IMR-90 (cell line): ENCODE measurements around the gene MLF2. TPM values are rescaled to one million over a fixed set of nuclear protein-coding genes. Genes with fewer than 3 reads are reported as not detected.

Experiments
- ATAC-seq: fragments of 200-7000 bp; cut with Tn5 transposase; 2 replicates; pipeline ENCODE4 v1.9.1; 2020; ENCODE audit warnings: low read depth, mild to moderate bottlenecking, moderate library complexity
- BruUV-seq: library from RNA; stranded (reverse); fragments of 400-500 nt; replicated peaks from 2 replicates; lab custom pipeline; 2021; lab: Mats Ljungman, UMichigan
- CTCF ChIA-PET: fragments of 300-600 bp; formaldehyde crosslinking; extraction: SDS; loops from one replicate; lab custom pipeline; 2021; ENCODE audit warnings: antibody characterized with exemption; lab: Yijun Ruan, JAX
- POLR2A ChIA-PET: fragments of 300-600 bp; sonication (Branson Sonifier 250); formaldehyde crosslinking; loops from one replicate; lab custom pipeline; 2022; ENCODE audit warnings: antibody characterized with exemption; ENCODE audit not compliant: unreplicated experiment; lab: Charles Lee
- DNase-seq: peaks from one replicate; pipeline ENCODE4 v3.0.0; 2013
- H2AFZ ChIP-seq: replicated peaks from 2 replicates; pipeline ENCODE3; 2013; ENCODE audit warnings: low read length, mild to moderate bottlenecking; ENCODE audit not compliant: poor library complexity
- H2AK5ac ChIP-seq: 2 replicates; pipeline ENCODE4 v1.6.1; 2013; ENCODE audit warnings: low read depth, low read length, inconsistent platforms
- H2AK9ac ChIP-seq: replicated peaks from 2 replicates; pipeline ENCODE3; 2013; ENCODE audit warnings: mild to moderate bottlenecking, low read depth, low read length, moderate library complexity; ENCODE audit not compliant: poor library complexity
- H2BK120ac ChIP-seq: 2 replicates; pipeline ENCODE4 v1.6.1; 2013; ENCODE audit warnings: low read depth, low read length, inconsistent platforms
- H2BK15ac ChIP-seq: 3 replicates; pipeline ENCODE4 v1.6.1; 2013; ENCODE audit warnings: low read depth, low read length, inconsistent platforms
- H2BK20ac ChIP-seq: 2 replicates; pipeline ENCODE4 v1.6.1; 2013; ENCODE audit warnings: low read depth, mild to moderate bottlenecking, inconsistent platforms, low read length, moderate library complexity
- H2BK5ac ChIP-seq: 2 replicates; pipeline ENCODE4 v1.6.1; 2013; ENCODE audit warnings: mild to moderate bottlenecking, low read depth, low read length, inconsistent platforms; ENCODE audit not compliant: poor library complexity, severe bottlenecking
- H3K14ac ChIP-seq: replicated peaks from 2 replicates; pipeline ENCODE4 v1.6.1; 2013; ENCODE audit warnings: low read depth, low read length, inconsistent platforms
- H3K18ac ChIP-seq: 2 replicates; pipeline ENCODE4 v1.6.1; 2013; ENCODE audit warnings: low read depth, low read length, control low read depth
- H3K23ac ChIP-seq: 2 replicates; pipeline ENCODE4 v1.6.1; 2013; ENCODE audit warnings: low read depth, low read length, inconsistent platforms
- H3K27ac ChIP-seq: 2 replicates; pipeline ENCODE4 v1.5.1; 2013; ENCODE audit warnings: mild to moderate bottlenecking, control low read depth, low read length; ENCODE audit not compliant: insufficient read depth
- H3K27me3 ChIP-seq: 2 replicates; pipeline ENCODE4 v1.6.1; 2013; ENCODE audit warnings: low read length; ENCODE audit not compliant: control insufficient read depth, insufficient read depth
- H3K36me3 ChIP-seq: 2 replicates; pipeline ENCODE4 v1.6.1; 2013; ENCODE audit warnings: low read length, mixed read lengths; ENCODE audit not compliant: control insufficient read depth, insufficient read depth
- H3K4ac ChIP-seq: 2 replicates; pipeline ENCODE4 v1.6.1; 2013; ENCODE audit warnings: low read depth, low read length, inconsistent platforms
- H3K4me1 ChIP-seq: 2 replicates; pipeline ENCODE4 v1.6.1; 2013; ENCODE audit warnings: low read length, mixed read lengths; ENCODE audit not compliant: control insufficient read depth, insufficient read depth
- H3K4me2 ChIP-seq: 2 replicates; pipeline ENCODE4 v1.6.1; 2013; ENCODE audit warnings: low read depth, mild to moderate bottlenecking, control low read depth, low read length, moderate library complexity
- H3K4me3 ChIP-seq: 2 replicates; pipeline ENCODE4 v1.5.1; 2013; ENCODE audit warnings: low read depth, mild to moderate bottlenecking, control low read depth, low read length, moderate library complexity; ENCODE audit not compliant: insufficient read depth
- H3K56ac ChIP-seq: 2 replicates; pipeline ENCODE4 v1.6.1; 2013; ENCODE audit warnings: low read length, inconsistent platforms; ENCODE audit not compliant: insufficient read depth; ENCODE audit errors: extremely low read depth
- H3K79me1 ChIP-seq, 2 experiments: 2 replicates each; pipeline ENCODE4 v1.6.1; 2013; ENCODE audit warnings: low read length in 2 of 2, inconsistent platforms in 1 of 2, low read depth in 1 of 2
- H3K9ac ChIP-seq: 2 replicates; pipeline ENCODE4 v1.6.1; 2013; ENCODE audit warnings: low read depth, low read length, control low read depth
- H3K9me1 ChIP-seq: 2 replicates; pipeline ENCODE4 v1.6.1; 2013; ENCODE audit warnings: low read length, inconsistent platforms; ENCODE audit not compliant: insufficient read depth
- H3K9me3 ChIP-seq: 2 replicates; pipeline ENCODE4 v1.6.1; 2013; ENCODE audit warnings: low read length; ENCODE audit not compliant: control insufficient read depth, insufficient read depth
- H4K20me1 ChIP-seq: 2 replicates; pipeline ENCODE4 v1.6.1; 2013; ENCODE audit warnings: low read length, inconsistent platforms; ENCODE audit not compliant: insufficient read depth
- H4K5ac ChIP-seq: 2 replicates; pipeline ENCODE4 v1.6.1; 2013; ENCODE audit warnings: mild to moderate bottlenecking, low read depth, low read length, control low read depth
- H4K8ac ChIP-seq, 2 experiments: 2 replicates each; pipeline ENCODE4 v1.6.1; 2013; ENCODE audit warnings: low read depth in 2 of 2, low read length in 2 of 2, control low read depth in 1 of 2, inconsistent platforms in 1 of 2
- H4K91ac ChIP-seq: 2 replicates; pipeline ENCODE4 v1.6.1; 2013; ENCODE audit warnings: low read depth, low read length, inconsistent platforms; ENCODE audit not compliant: insufficient read depth
- CHD1 ChIP-seq: IDR thresholded peaks from 2 replicates; pipeline ENCODE4 v1.6.1; 2012; ENCODE audit warnings: low read depth, low read length, improper control_type of control experiment
- MAZ ChIP-seq: IDR thresholded peaks from 2 replicates; pipeline ENCODE4 v1.6.1; 2012; ENCODE audit warnings: low read depth, mild to moderate bottlenecking, low read length, improper control_type of control experiment, moderate library complexity, borderline replicate concordance
- RAD21 ChIP-seq: IDR thresholded peaks from 2 replicates; pipeline ENCODE4 v1.6.1; 2012; ENCODE audit warnings: low read length, improper control_type of control experiment
- SMC3 ChIP-seq: fragments of 150-350 bp; IDR thresholded peaks from 2 replicates; pipeline ENCODE4 v1.6.1; 2016; ENCODE audit warnings: low read depth, mild to moderate bottlenecking, antibody characterized with exemption, low read length, moderate library complexity
- WGBS, 2 experiments: methylation state at CpG; one replicate each; pipeline versions ENCODE4 v1.1.5 to v1.1.7; 2013; ENCODE audit warnings: missing lambda C conversion rate in 2 of 2; ENCODE audit not compliant: insufficient read length in 1 of 2; ENCODE audit errors: extremely low coverage in 2 of 2; 5-methylcytosine and 5-hydroxymethylcytosine counted together
- dilution Hi-C: fragments of 300-500 bp; cut with HindIII; formaldehyde crosslinking; loops from one replicate; pipeline ENCODE4 v1.14.3; 2018; ENCODE audit warnings: low sequenced_read_pairs; ENCODE audit not compliant: unreplicated experiment
- in situ Hi-C: fragments of 300-500 bp; cut with MboI; formaldehyde crosslinking; loops from 3 replicates; pipeline ENCODE4 v1.14.3; 2019; ENCODE audit warnings: low sequenced_read_pairs, inconsistent platforms, mixed read lengths
- intact Hi-C: fragments of 100-400 bp; cut with micrococcal nuclease; formaldehyde crosslinking; loops from 2 replicates; pipeline ENCODE4 v1.10.0; 2022
- polyA plus RNA-seq, 3 experiments: library from polyadenylated mRNA; depleted of rRNA; stranded (reverse); fragments of >200 nt; gene quantifications; 2 replicates each; pipeline ENCODE4 v1.2.3, GENCODE V29; 2012; ENCODE audit warnings: low replicate concordance in 1 of 3
- total RNA-seq: library from RNA; depleted of rRNA; stranded (reverse); fragments of >200 nt; gene quantifications from 2 replicates; pipeline ENCODE4 v1.2.3, GENCODE V29; 2012
- TF ChIP-seq, protein P1 (sequence below): conservative IDR thresholded peaks from 2 replicates; pipeline ENCODE4 v1.5.1; 2012; ENCODE audit warnings: mild to moderate bottlenecking, low read depth, low read length, improper control_type of control experiment

Gene MLF2
- total and polyA plus RNA-seq, 2 of the 4 experiments (the other 2 are of a cell fraction), result 236 to 403 TPM

DNA sequence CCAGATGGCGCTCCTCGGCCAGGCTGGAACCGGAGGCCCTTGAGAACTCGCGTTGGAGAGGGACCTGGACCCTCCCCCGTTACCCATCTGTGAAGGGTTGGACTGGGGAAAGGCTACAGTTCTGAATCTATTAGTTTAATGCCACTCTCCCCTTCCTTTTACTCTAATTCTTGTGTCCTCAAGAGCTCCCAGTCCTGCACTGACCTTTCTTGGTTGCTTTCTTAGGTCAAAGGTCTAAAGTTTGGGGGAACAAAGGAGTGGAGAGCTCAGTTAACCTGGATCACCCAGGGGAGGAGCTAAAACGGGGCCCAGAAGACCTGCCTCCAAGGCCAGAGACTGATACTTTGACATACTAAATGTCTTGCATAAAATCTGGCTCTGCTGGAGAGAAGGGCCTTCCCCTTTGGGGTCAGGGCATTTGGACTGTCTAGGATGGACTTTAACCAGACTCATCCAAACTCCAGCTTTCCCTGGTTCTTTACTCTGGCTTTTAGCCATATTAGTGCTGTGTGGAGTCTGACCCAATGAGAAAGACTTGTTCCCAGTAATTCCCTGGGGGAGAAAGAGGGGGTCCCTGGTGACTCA lies 923 bp upstream of the MLF2 start:
- ChIA-PET CTCF (interaction anchor here (0.7 to 3.9 kb wide), 8 partner anchors 9 to 99 kb away, joined by 3 to 27 read pairs (median 8); partner anchors contain the start of genes CD4 and PTMS), POLR2A (interaction anchor here (1.0 to 3.2 kb wide), 3 partner anchors 13 to 68 kb away, joined by 3 to 21 read pairs (median 3); partner anchors contain the start of genes GPR162 and PTMS)
- Histone ChIP-seq H3K27me3 (no peaks in the 10 kb centered on the region), H3K18ac (no peak overlapping the region), H2AK9ac (no peak overlapping the region), H4K91ac (no peak overlapping the region), H3K56ac (no peak overlapping the region), H3K36me3 (peaks cover 25% of the 10 kb centered on the region), H3K9me1 (peaks cover 6% of the 10 kb centered on the region), H3K79me1 (peaks cover 17 to 32% of the 10 kb centered on the region in 2 experiments), H2AK5ac (no peak overlapping the region), H2BK20ac (no peak overlapping the region), H2BK120ac (no peak overlapping the region), H3K4me3 (no peak overlapping the region), H2BK5ac (no peak overlapping the region), H3K4me2 (peak overlapping the region; percentile 19; the same call in 1 of the 2 replicates), H3K9ac (peak overlapping the region; percentile 5; the same call in 1 of the 2 replicates), H2AFZ (peak overlapping the region; percentile 91), H3K23ac (no peak overlapping the region), H3K14ac (no peak overlapping the region), H4K5ac (no peak overlapping the region; the same call in 1 of the 2 replicates), H4K20me1 (peaks cover 13% of the 10 kb centered on the region), H3K9me3 (no peaks in the 10 kb centered on the region), H4K8ac (peak overlapping the region; percentile 27 to 51; a peak in 3 of 4 replicates), H3K4me1 (peaks cover 7% of the 10 kb centered on the region), H3K27ac (peak overlapping the region; percentile 9; the same call in 1 of the 2 replicates), H3K4ac (0 out of 2 replicates have a peak overlapping the region, but pooled peaks have one; percentile 21), H2BK15ac (no peak overlapping the region)
- dilution Hi-C loops, result no loop called here
- 0% methylated on average over 4 of the region's 7 CpGs; no CpG with 5 or more reads in 1 of the 2 experiments for WGBS, 2 experiments
- in situ Hi-C loops, result loop anchor here (5.0 kb wide), 1 partner anchor 73 kb away; the partner anchor contains the start of gene P3H3
- ATAC-seq, result no peak
- TF ChIP-seq, protein P1, sequence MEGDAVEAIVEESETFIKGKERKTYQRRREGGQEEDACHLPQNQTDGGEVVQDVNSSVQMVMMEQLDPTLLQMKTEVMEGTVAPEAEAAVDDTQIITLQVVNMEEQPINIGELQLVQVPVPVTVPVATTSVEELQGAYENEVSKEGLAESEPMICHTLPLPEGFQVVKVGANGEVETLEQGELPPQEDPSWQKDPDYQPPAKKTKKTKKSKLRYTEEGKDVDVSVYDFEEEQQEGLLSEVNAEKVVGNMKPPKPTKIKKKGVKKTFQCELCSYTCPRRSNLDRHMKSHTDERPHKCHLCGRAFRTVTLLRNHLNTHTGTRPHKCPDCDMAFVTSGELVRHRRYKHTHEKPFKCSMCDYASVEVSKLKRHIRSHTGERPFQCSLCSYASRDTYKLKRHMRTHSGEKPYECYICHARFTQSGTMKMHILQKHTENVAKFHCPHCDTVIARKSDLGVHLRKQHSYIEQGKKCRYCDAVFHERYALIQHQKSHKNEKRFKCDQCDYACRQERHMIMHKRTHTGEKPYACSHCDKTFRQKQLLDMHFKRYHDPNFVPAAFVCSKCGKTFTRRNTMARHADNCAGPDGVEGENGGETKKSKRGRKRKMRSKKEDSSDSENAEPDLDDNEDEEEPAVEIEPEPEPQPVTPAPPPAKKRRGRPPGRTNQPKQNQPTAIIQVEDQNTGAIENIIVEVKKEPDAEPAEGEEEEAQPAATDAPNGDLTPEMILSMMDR, result peak; percentile 99; the same call in 1 of the 2 replicates
- peak; percentile 98 for TF ChIP-seq SMC3
- TF ChIP-seq CHD1, result no peak
- TF ChIP-seq RAD21, result peak; percentile 97
- TF ChIP-seq MAZ, result no peak
- no TSS peak for BruUV-seq
- intact Hi-C loops, result loop anchor here (1.0 to 2.0 kb wide), 4 partner anchors 10 to 71 kb away; partner anchors contain the start of gene ZNF384
- DNase-seq, result no peak
